Measurements from ENCODE around the gene PPIL6.

Gene PPIL6

DNA sequence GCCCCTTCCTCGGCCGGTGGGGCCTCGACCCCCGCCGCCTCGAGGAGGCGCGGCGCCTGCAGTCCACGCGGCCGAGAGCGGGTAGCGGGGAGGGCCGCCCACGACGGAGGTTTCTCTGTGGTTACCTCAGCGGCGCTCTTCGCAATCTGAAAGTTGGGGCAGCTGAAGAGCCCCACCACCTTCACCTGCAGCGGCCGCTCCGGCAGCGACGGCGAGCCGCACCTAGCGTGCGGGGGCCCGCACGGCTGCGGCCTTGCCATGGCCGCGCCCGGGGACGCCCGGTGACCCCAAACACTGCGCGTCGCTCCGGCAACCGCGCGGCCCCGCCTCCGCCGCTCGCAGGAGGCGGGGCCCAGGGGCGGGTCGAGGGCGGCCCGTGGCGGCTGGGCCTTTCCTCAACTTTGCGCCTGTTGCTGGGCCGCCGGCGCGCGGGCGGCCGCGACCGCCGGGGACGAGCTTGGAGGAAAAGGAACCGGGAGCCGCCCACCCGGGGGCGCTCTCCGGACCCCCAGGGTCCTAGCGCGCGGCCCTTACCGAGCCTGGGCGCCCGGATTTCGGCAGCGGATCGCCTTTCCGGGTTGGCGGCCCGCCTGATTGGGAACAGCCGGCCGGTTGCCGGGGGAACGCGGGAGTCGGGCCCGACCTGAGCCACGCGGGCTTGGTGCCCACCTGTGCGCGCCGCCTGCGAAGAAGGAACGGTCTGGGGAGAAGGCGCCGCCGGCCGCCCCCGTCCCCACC is at the start of gene PPIL6, which contains the start of gene SMPD2:
Gene PPIL6, minus strand, starts transcription at position 298 of the 738 bp plus-strand sequence. Its CDS starts 38 bp downstream, at position 260.
Gene SMPD2, plus strand, starts transcription at position 394 of the 738 bp plus-strand sequence. CDS start 398 bp downstream, outside the sequence.
- DNase-seq (ENCODE audit: low spot score in 2 of 2) (peak; percentile 61 to 87), ATAC-seq (peak; percentile 93)
- Mint-ChIP-seq H3K4me3 (peak within 1 kb of the TSS; percentile 91), H3K4me1 (peaks cover 36% of the 10 kb centered on the region), H3K9me3 (no peaks in the 10 kb centered on the region), H3K36me3 (peaks cover 24% of the 10 kb centered on the region), H3K27ac (peak within 1 kb of the TSS; percentile 92)

DNA sequence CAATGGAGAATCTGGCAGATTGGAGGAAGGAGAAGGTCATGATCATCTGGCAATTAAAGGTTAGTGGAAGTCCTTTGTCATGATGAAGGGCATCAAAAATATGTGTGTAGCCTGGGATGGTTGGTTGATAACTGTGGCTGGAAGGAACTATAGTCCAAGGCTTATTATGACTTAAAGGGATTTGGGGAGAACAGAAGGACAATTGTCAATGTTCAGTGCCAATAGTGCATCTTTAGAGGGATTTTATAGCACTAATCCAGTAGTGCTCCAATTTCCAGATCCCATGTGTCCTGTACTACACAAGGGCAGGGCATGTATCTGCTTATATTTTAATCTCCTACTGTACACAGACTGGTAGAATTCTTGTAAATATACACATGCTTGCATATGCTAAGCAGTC is 47.6 kb upstream of the PPIL6 start:
- DNase-seq (ENCODE audit: low spot score in 2 of 2) (peak in 1 of 2 donors; percentile 17), ATAC-seq (no peak)
- Mint-ChIP-seq H3K27ac (no peak overlapping the region), H3K9me3 (no peaks in the 10 kb centered on the region), H3K36me3 (no peaks in the 10 kb centered on the region), H3K4me3 (no peak overlapping the region), H3K4me1 (peaks cover 28% of the 10 kb centered on the region)

DNA sequence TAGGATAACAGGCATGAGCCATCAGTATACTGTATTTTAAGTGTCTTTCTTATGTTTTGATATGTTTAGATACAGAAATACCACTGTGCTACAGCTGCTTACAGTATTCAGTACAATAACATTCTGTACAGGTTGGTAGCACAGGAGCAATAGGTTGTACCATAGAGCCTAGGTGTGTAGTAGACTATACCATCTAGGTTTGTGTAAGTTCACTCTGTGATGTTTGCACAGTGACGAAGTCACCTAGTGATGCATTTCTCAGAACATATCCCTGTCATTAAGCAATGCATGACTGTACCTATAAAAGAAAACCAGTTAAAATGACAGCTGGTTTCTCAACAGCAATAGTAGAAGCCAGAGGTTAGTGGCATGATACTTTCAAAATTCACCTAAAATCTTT is 45.6 kb upstream of the PPIL6 start:
- Mint-ChIP-seq H3K36me3 (peaks cover 16% of the 10 kb centered on the region), H3K9me3 (no peaks in the 10 kb centered on the region), H3K27ac (no peak overlapping the region), H3K4me3 (no peak overlapping the region), H3K4me1 (peaks cover 34% of the 10 kb centered on the region)
- peak in 1 of 2 donors; percentile 38 for DNase-seq (ENCODE audit: low spot score in 2 of 2)
- peak; percentile 35 for ATAC-seq

DNA sequence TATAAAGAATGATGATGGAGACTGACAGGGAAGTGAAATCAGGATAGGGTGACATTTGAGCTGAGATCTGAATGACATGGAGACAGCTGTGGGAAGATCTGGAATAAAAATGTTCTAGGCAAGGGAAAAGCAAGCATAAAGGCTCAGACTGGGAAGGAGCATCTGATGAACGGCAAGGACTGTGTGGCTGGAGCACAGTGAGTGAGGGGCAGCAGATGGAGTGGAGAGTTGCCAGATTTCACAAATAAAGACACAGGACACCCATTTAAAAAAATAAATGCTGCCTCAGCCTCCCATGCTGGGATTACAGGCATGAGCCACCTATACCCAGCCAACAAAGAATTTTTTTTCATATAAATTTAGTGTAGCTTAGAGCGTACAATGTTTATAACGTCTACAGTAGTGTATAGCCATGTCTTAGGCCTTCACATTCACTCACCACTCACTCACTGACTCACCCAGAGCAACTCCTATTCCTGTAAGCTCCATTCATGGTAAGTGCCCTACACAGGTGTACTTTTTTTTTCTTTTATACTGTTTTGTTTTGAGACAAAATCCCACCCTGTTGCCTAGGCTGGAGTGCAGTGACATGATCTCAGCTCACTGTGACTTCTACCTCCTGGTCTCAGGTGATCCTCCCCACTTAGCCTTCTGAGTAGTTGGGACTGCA is 45.0 kb upstream of the PPIL6 start:
- Mint-ChIP-seq H3K9me3 (no peaks in the 10 kb centered on the region), H3K4me1 (peaks cover 32% of the 10 kb centered on the region), H3K4me3 (no peak overlapping the region), H3K36me3 (peaks cover 18% of the 10 kb centered on the region), H3K27ac (no peak overlapping the region)
- ATAC-seq (no peak), DNase-seq (ENCODE audit: low spot score in 2 of 2) (peak in 1 of 2 donors; percentile 44)

DNA sequence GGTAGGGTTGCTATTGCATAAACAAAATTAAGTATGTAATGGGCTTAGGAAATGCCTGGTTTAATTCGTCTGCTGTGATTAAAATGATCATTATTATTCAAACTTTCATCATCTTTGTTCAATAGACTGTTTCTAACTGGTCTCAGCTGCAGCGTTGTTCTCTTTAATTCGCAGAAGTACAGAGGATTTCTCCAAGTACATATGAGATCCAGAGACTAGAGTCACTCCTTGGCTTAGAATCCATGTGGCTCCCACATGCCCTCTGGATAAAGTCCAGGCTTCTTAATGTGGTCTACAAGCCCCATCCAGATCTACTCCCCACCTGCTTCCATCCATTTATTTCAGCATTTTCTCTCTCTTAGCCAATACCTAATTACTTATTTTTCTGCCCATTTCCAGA is 43.7 kb upstream of the PPIL6 start:
- no peaks in the 10 kb centered on the region for H3K9me3 Mint-ChIP-seq
- peak overlapping the region; percentile 84 for H3K4me3 Mint-ChIP-seq
- ATAC-seq (no peak), DNase-seq (ENCODE audit: low spot score in 2 of 2) (peak in 1 of 2 donors; percentile 41)
- H3K36me3 Mint-ChIP-seq: peaks cover 28% of the 10 kb centered on the region
- H3K4me1 Mint-ChIP-seq: peaks cover 39% of the 10 kb centered on the region
- no peak overlapping the region for H3K27ac Mint-ChIP-seq

DNA sequence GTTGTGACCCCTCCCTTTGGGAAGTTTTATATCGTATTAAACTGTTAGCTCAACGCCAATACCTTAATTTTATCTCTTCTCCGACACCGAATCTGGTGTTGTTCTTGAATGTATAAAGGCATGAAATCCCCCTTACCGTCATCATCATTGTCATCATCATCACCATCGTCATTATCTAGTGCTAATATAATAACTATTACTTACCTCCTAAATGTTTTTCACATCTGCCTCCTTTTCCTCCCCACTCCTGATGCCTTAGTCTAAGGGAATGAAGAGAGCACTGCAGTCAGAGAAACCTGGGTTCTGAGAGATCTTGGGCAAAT is 43.3 kb upstream of the PPIL6 start:
- Mint-ChIP-seq H3K4me3 (peak overlapping the region; percentile 84), H3K27ac (peak overlapping the region; percentile 9), H3K4me1 (peaks cover 43% of the 10 kb centered on the region), H3K9me3 (no peaks in the 10 kb centered on the region), H3K36me3 (peaks cover 32% of the 10 kb centered on the region)
- DNase-seq (ENCODE audit: low spot score in 2 of 2) (no peak), ATAC-seq (peak; percentile 9)

DNA sequence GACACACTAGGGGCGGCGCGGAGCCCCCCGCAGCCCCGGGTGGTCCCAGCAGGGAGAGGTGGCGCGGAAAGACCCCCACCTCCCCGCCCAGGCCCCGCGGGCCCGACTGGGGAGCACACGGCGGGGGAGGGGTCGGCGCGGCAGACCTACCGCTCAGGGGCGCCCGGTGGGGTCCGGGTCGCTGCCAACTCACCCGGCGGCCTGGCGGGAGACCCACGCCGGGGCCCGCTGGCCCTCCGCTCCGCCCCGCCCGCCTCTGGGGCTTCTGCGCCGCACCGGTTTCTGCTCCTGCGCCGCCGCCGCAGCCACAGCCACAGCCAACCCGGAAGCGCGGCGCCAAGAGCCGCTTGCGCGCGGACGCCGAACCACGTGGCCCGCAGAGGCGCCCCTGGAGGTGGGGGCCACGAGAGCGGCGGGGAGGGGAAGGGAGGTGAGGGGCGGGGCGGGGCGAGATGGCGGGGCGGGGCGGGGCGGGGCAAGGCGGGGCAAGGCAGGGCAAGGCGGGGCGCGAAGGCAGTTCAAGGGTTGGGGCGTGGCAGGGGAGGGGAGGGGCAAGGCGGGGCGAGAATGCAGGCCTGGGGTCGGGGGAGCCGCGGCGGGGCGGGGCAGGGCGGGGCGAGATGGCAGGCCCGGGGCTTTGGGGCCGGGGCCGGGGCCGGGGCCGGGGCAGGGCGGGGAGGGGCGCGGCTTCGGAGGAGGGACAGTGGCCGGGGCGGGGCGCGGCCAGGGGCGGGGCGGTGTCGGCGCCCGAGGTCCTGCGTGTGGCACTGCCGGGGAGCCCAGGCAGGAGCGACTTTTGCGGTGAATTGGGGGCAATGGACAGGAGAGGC is 42.7 kb upstream of the PPIL6 start, which contains the start of gene ZBTB24:
Gene ZBTB24, minus strand, starts transcription at position 315 of the 830 bp plus-strand sequence. CDS start 1,193 bp downstream, outside the sequence.
- peaks cover 38% of the 10 kb centered on the region for H3K36me3 Mint-ChIP-seq
- H3K4me1 Mint-ChIP-seq: peaks cover 49% of the 10 kb centered on the region
- H3K4me3 Mint-ChIP-seq: peak within 1 kb of the TSS; percentile 84
- peak within 1 kb of the TSS; percentile 86 for H3K27ac Mint-ChIP-seq
- DNase-seq (ENCODE audit: low spot score in 2 of 2): peak; percentile 76 to 90
- peak; percentile 90 for ATAC-seq
- H3K9me3 Mint-ChIP-seq: no peaks in the 10 kb centered on the region

DNA sequence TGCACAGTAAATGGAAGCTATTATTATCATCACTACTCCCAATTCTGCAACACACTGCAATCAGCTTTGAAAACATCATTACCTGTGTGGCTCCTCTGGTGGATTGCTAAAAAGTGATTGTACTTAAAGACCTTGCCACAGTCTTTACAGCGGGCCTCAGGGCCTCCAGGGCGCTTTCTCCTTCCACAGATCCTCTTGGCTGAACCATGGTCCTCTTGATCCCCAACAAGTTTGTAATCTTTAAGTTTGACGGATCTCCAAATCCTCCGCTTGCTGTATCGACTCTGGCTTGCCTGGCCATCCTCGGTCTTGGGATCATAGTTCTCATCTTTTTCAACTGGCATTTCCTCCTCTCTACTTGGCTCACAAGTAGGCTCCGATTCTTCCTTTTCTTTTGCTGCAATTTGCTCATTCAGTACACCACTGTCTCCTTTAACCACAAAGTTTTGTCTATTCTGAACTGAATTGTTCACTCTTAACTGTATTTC is 40.6 kb upstream of the PPIL6 start:
- Mint-ChIP-seq H3K27ac (no peak overlapping the region), H3K4me1 (peaks cover 62% of the 10 kb centered on the region), H3K9me3 (no peaks in the 10 kb centered on the region), H3K4me3 (peak overlapping the region; percentile 84), H3K36me3 (peaks cover 59% of the 10 kb centered on the region)
- DNase-seq (ENCODE audit: low spot score in 2 of 2): peak in 1 of 2 donors; percentile 49
- ATAC-seq: no peak

DNA sequence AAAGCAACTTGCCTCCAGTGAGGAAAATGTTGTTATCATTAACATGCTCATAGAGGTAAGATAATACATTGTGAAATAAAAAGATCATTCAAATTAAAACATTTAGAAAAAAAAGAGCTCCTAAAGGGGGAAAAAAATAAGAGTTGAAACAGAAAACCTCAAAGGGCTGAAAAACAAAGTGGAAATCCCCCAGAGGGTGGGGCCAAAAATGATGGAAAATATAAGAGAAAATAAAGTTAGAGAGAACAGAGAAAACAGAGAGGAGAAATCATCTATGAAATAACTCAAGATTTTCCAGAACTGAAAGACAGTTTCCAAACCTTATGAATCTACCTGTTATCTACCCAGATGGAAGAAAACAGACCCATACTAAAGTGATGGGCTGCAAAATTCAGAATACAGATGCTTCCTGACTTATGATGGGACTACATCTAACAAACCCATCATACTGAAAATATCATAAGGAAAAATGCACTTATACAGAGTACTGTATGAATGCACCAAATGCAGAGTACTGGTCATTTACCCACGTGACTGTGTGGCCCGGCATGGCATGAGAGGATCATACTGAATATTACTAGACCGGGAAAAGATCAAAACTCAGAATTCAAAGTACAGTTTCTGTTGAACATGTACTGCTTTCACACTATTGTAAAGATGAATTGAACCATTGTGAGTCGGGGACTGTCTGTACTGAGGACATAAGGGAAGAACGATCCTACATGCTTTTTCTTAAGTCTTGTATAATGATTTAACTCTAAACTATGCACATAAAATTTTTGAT is 38.6 kb upstream of the PPIL6 start:
- Mint-ChIP-seq H3K27ac (peak overlapping the region; percentile 86), H3K4me3 (peak overlapping the region; percentile 84), H3K4me1 (peaks cover 67% of the 10 kb centered on the region), H3K36me3 (peaks cover 79% of the 10 kb centered on the region), H3K9me3 (no peaks in the 10 kb centered on the region)
- DNase-seq (ENCODE audit: low spot score in 2 of 2) (peak in 1 of 2 donors; percentile 46), ATAC-seq (no peak)

DNA sequence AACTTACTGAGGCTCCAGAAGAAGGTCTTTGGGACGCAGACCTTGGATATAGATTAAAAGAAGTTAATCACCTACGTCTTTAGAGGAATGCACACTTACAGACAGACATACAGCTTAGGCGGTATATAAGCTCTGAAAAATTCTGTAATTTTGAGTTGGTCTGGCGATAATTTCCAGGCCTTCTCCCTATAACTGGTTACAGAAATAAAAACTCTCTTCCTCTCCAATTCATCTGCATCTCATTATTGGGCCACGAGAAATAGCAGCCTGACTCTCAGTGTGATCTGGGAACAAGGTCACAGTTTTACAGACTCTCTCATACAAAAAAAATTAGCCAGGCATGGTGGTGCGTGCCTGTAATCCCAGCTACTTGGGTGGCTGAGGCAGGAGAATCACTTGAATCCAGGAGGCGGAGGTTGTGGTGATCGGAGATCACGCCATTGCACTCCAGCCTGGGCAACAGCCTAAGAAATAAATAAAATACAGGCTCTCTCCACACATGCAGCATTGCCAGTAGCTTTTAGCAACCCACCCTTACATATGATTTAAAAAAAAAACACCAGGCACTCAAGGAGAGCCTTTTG is 37.9 kb upstream of the PPIL6 start:
- Mint-ChIP-seq H3K4me3 (peak overlapping the region; percentile 84), H3K27ac (peak overlapping the region; percentile 87), H3K9me3 (no peaks in the 10 kb centered on the region), H3K4me1 (peaks cover 66% of the 10 kb centered on the region), H3K36me3 (peaks cover 86% of the 10 kb centered on the region)
- ATAC-seq (no peak), DNase-seq (ENCODE audit: low spot score in 2 of 2) (peak in 1 of 2 donors; percentile 38)

DNA sequence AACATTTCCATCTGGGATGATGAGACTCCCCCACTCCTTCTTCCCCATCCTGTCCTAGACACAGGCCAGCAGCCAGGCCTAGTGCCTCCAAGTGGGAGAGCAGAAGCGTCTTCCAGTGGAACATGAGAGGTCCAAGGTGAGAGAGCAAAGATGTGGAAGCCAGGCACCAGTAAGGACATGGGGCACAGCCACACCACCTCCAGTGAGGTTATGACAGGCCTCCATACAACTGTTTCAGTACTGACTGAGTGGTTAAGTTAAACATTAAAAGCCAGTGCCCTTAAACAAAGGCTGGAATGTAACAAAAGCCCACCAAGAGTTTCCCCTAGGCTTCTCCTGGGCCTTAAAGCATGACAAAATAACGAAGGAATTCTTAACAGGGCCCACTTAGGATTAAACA is 37.3 kb upstream of the PPIL6 start:
- peaks cover 71% of the 10 kb centered on the region for H3K4me1 Mint-ChIP-seq
- H3K27ac Mint-ChIP-seq: peak overlapping the region; percentile 87
- ATAC-seq: peak; percentile 58
- DNase-seq (ENCODE audit: low spot score in 2 of 2): peak in 1 of 2 donors; percentile 49
- H3K4me3 Mint-ChIP-seq: peak overlapping the region; percentile 84
- H3K36me3 Mint-ChIP-seq: peaks cover 92% of the 10 kb centered on the region
- H3K9me3 Mint-ChIP-seq: no peaks in the 10 kb centered on the region

DNA sequence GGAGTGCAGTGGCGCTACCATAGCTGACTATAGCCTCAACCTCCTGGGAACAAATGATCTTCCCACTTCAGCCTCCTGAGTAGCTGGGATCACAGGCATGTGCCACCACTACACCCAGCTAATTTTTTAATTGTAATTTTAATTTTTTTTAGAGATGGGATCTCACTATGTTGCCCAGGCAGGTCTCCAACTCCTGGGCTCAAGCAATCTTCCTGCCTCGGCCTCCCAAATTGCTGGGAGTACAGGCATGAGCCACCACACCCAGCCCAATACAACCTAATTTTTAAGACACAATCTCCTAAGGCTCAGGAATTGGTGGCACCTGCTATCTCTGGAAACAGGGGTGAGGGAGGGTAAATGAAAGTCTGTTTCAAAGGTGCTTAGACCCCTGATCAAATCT is 36.8 kb upstream of the PPIL6 start:
- no peaks in the 10 kb centered on the region for H3K9me3 Mint-ChIP-seq
- ATAC-seq (no peak), DNase-seq (ENCODE audit: low spot score in 2 of 2) (peak in 1 of 2 donors; percentile 33)
- peak overlapping the region; percentile 87 for H3K27ac Mint-ChIP-seq
- peak overlapping the region; percentile 84 for H3K4me3 Mint-ChIP-seq
- peaks cover 72% of the 10 kb centered on the region for H3K4me1 Mint-ChIP-seq
- H3K36me3 Mint-ChIP-seq: peaks cover 92% of the 10 kb centered on the region

DNA sequence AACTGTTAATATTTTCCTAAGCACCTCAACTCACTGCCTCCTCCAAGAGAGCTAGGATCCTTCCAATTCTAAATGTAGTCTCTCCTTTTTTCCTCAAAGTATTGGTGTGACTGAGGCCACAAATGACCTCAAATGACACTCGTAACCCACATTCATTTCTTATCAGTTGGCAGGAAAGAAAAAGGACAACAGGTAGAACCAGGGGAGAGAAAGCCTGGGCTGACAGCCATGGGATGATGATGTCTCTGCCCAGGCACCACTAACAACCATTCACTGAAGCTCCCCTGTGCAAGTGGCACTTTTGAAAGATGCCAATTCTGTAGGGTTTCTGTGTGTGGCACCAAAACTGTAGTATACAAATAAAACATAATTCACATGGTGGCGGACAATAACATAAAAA is 35.2 kb upstream of the PPIL6 start:
- H3K36me3 Mint-ChIP-seq: peaks cover 95% of the 10 kb centered on the region
- peak in 1 of 2 donors; percentile 41 for DNase-seq (ENCODE audit: low spot score in 2 of 2)
- no peaks in the 10 kb centered on the region for H3K9me3 Mint-ChIP-seq
- no peak for ATAC-seq
- H3K4me1 Mint-ChIP-seq: peaks cover 74% of the 10 kb centered on the region
- peak overlapping the region; percentile 25 for H3K4me3 Mint-ChIP-seq
- H3K27ac Mint-ChIP-seq: peak overlapping the region; percentile 30

DNA sequence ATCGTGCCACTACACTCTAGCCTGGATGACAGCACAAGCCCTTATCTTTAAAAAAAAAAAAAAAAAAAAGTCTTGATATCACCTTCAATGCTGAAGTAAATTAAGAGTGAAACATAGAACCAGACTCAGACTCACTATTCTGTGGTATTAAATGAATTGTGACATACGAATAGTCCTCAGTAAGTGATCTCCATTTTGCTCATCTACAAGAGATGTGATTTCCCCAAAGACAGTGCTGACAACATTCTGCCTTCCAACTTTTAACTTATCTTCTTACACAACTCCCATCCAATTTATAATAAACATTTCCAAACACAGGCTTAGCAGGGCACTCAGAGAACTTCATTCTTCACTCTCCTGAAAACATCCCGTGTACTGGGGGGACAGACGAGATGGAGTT is 34.6 kb upstream of the PPIL6 start:
- H3K4me1 Mint-ChIP-seq: peaks cover 73% of the 10 kb centered on the region
- no peaks in the 10 kb centered on the region for H3K9me3 Mint-ChIP-seq
- H3K4me3 Mint-ChIP-seq: peak overlapping the region; percentile 25
- DNase-seq (ENCODE audit: low spot score in 2 of 2) (peak in 1 of 2 donors; percentile 40), ATAC-seq (peak; percentile 88)
- H3K27ac Mint-ChIP-seq: no peak overlapping the region
- peaks cover 100% of the 10 kb centered on the region for H3K36me3 Mint-ChIP-seq

All from stimulated activated effector memory CD8-positive, alpha-beta T cell treated with anti-CD3 and anti-CD28 coated beads, Interleukin-12 subunit alpha, Interleukin-12 subunit beta, amount 100 ng/mL, for 72 hours (primary cell).